ENCODE data around the gene PARP3. TPM values are rescaled to one million over a fixed set of nuclear protein-coding genes. Genes with fewer than 3 reads are reported as not detected.
"Not testable (repeated sequence)": the region's sequence is repeated elsewhere in the genome, so short reads cannot be mapped to it uniquely, and the experiment has no call there.

Gene PARP3
- 15.8 and 18.9 TPM in 2 replicates for total RNA-seq

GRCh38 chr3:51941798-51942602, at the start of gene PARP3, which contains the start of gene RRP9:
TSS of gene PARP3 (plus strand) at chr3:51942363. CDS start at chr3:51943356, 993 bp downstream.
TSS of gene RRP9 (minus strand) at chr3:51941904. CDS start at chr3:51941867, 37 bp downstream.
- Mint-ChIP-seq H3K4me1 (ENCODE audit: low read depth) (peaks cover 22% of the 10 kb centered on the region), H3K27me3 (ENCODE audit: low read depth) (no peaks in the 10 kb centered on the region), H3K4me3 (ENCODE audit: low read depth) (peak within 1 kb of the TSS; percentile 76), H3K9me3 (no peaks in the 10 kb centered on the region), H3K27ac (peak within 1 kb of the TSS; percentile 86), H3K36me3 (ENCODE audit: low read depth) (peaks cover 37% of the 10 kb centered on the region)
- peak; percentile 100 for DNase-seq (ENCODE audit: low spot score)
- intact Hi-C loops (cut with micrococcal nuclease), result loop anchor here (1.0 to 5.0 kb wide), 8 partner anchors 32 to 1375 kb away; partner anchors contain the start of genes ABHD14B, ACY1, C3orf18 and HEMK1

GRCh38 chr3:51894391-51894790, 47.8 kb upstream of the PARP3 start:
- DNase-seq (ENCODE audit: low spot score), result no peak
- Mint-ChIP-seq H3K4me3 (ENCODE audit: low read depth) (no peak overlapping the region), H3K36me3 (ENCODE audit: low read depth) (no peaks in the 10 kb centered on the region), H3K27ac (no peak overlapping the region), H3K4me1 (ENCODE audit: low read depth) (peaks cover 19% of the 10 kb centered on the region), H3K27me3 (ENCODE audit: low read depth) (peaks cover 19% of the 10 kb centered on the region), H3K9me3 (no peaks in the 10 kb centered on the region)
- intact Hi-C loops (cut with micrococcal nuclease), result no loop called here

- Mint-ChIP-seq H3K4me3 (ENCODE audit: low read depth) (no peak overlapping the region), H3K36me3 (ENCODE audit: low read depth) (no peaks in the 10 kb centered on the region), H3K9me3 (no peaks in the 10 kb centered on the region), H3K27me3 (ENCODE audit: low read depth) (peaks cover 21% of the 10 kb centered on the region), H3K4me1 (ENCODE audit: low read depth) (peaks cover 19% of the 10 kb centered on the region), H3K27ac (no peak overlapping the region)
- DNase-seq (ENCODE audit: low spot score), result no peak
- intact Hi-C loops (cut with micrococcal nuclease), result no loop called here
These were observed 47.2 kb upstream of the PARP3 start for GRCh38 chr3:51894939-51895338.

GRCh38 chr3:51896607-51897305, 45.4 kb upstream of the PARP3 start:
- H3K27me3 Mint-ChIP-seq (ENCODE audit: low read depth), result peaks cover 29% of the 10 kb centered on the region
- peaks cover 8% of the 10 kb centered on the region for H3K4me1 Mint-ChIP-seq (ENCODE audit: low read depth)
- no peak overlapping the region for H3K27ac Mint-ChIP-seq
- DNase-seq (ENCODE audit: low spot score), result no peak
- intact Hi-C loops (cut with micrococcal nuclease), result no loop called here
- no peaks in the 10 kb centered on the region for H3K36me3 Mint-ChIP-seq (ENCODE audit: low read depth)
- H3K4me3 Mint-ChIP-seq (ENCODE audit: low read depth), result no peak overlapping the region
- H3K9me3 Mint-ChIP-seq, result no peaks in the 10 kb centered on the region

- Mint-ChIP-seq H3K9me3 (no peaks in the 10 kb centered on the region), H3K27ac (no peak overlapping the region), H3K4me1 (ENCODE audit: low read depth) (peaks cover 2% of the 10 kb centered on the region), H3K27me3 (ENCODE audit: low read depth) (peaks cover 26% of the 10 kb centered on the region), H3K4me3 (ENCODE audit: low read depth) (no peak overlapping the region), H3K36me3 (ENCODE audit: low read depth) (no peaks in the 10 kb centered on the region)
- intact Hi-C loops (cut with micrococcal nuclease), result no loop called here
- no peak for DNase-seq (ENCODE audit: low spot score)
These were observed 44.8 kb upstream of the PARP3 start for GRCh38 chr3:51897391-51897790.

- not testable (repeated sequence) for H3K27ac Mint-ChIP-seq, H3K9me3 Mint-ChIP-seq
These were observed 42.1 kb upstream of the PARP3 start for GRCh38 chr3:51900043-51900442.

GRCh38 chr3:51902361-51902760, 39.8 kb upstream of the PARP3 start:
- DNase-seq (ENCODE audit: low spot score); intact Hi-C loops (cut with micrococcal nuclease); H3K4me3 Mint-ChIP-seq (ENCODE audit: low read depth); H3K36me3 Mint-ChIP-seq (ENCODE audit: low read depth); H3K4me1 Mint-ChIP-seq (ENCODE audit: low read depth); H3K27ac Mint-ChIP-seq: not testable (repeated sequence)
- peaks cover 12% of the 10 kb centered on the region for H3K9me3 Mint-ChIP-seq
- H3K27me3 Mint-ChIP-seq (ENCODE audit: low read depth), result peaks cover 23% of the 10 kb centered on the region

More at GRCh38 chr3:51900043-51900442, 42.1 kb upstream of the PARP3 start:
- H3K36me3 Mint-ChIP-seq (ENCODE audit: low read depth); H3K4me3 Mint-ChIP-seq (ENCODE audit: low read depth); intact Hi-C loops (cut with micrococcal nuclease); DNase-seq (ENCODE audit: low spot score); H3K4me1 Mint-ChIP-seq (ENCODE audit: low read depth): not testable (repeated sequence)
- H3K27me3 Mint-ChIP-seq (ENCODE audit: low read depth), result peaks cover 25% of the 10 kb centered on the region

GRCh38 chr3:51904034-51904823, 37.9 kb upstream of the PARP3 start:
- H3K27me3 Mint-ChIP-seq (ENCODE audit: low read depth), result peaks cover 14% of the 10 kb centered on the region
- no peaks in the 10 kb centered on the region for H3K4me1 Mint-ChIP-seq (ENCODE audit: low read depth)
- DNase-seq (ENCODE audit: low spot score), result no peak
- no peak overlapping the region for H3K4me3 Mint-ChIP-seq (ENCODE audit: low read depth)
- no peaks in the 10 kb centered on the region for H3K36me3 Mint-ChIP-seq (ENCODE audit: low read depth)
- H3K9me3 Mint-ChIP-seq, result peaks cover 18% of the 10 kb centered on the region
- intact Hi-C loops (cut with micrococcal nuclease), result no loop called here
- H3K27ac Mint-ChIP-seq, result no peak overlapping the region

- Mint-ChIP-seq H3K9me3 (peaks cover 19% of the 10 kb centered on the region), H3K4me3 (ENCODE audit: low read depth) (no peak overlapping the region), H3K36me3 (ENCODE audit: low read depth) (no peaks in the 10 kb centered on the region), H3K27me3 (ENCODE audit: low read depth) (no peaks in the 10 kb centered on the region), H3K27ac (no peak overlapping the region), H3K4me1 (ENCODE audit: low read depth) (no peaks in the 10 kb centered on the region)
- no peak for DNase-seq (ENCODE audit: low spot score)
- intact Hi-C loops (cut with micrococcal nuclease), result no loop called here
These were observed 34.1 kb upstream of the PARP3 start for GRCh38 chr3:51908026-51908425.

GRCh38 chr3:51916418-51916817, 25.7 kb upstream of the PARP3 start:
- intact Hi-C loops (cut with micrococcal nuclease), result no loop called here
- DNase-seq (ENCODE audit: low spot score), result no peak
- no peaks in the 10 kb centered on the region for H3K4me1 Mint-ChIP-seq (ENCODE audit: low read depth)
- no peaks in the 10 kb centered on the region for H3K36me3 Mint-ChIP-seq (ENCODE audit: low read depth)
- H3K27me3 Mint-ChIP-seq (ENCODE audit: low read depth), result peaks cover 18% of the 10 kb centered on the region
- H3K4me3 Mint-ChIP-seq (ENCODE audit: low read depth), result no peak overlapping the region
- H3K27ac Mint-ChIP-seq, result no peak overlapping the region
- H3K9me3 Mint-ChIP-seq, result no peaks in the 10 kb centered on the region

GRCh38 chr3:51921081-51921578, 21.0 kb upstream of the PARP3 start:
- intact Hi-C loops (cut with micrococcal nuclease), result no loop called here
- Mint-ChIP-seq H3K36me3 (ENCODE audit: low read depth) (no peaks in the 10 kb centered on the region), H3K4me1 (ENCODE audit: low read depth) (no peaks in the 10 kb centered on the region), H3K4me3 (ENCODE audit: low read depth) (no peak overlapping the region), H3K27me3 (ENCODE audit: low read depth) (peaks cover 19% of the 10 kb centered on the region), H3K27ac (no peak overlapping the region), H3K9me3 (no peaks in the 10 kb centered on the region)
- no peak for DNase-seq (ENCODE audit: low spot score)

All from activated T-helper 2 cell treated with anti-CD3 and anti-CD28 coated beads, Interferon-gamma antibody, Interleukin-2, Interleukin-4, amounts not matched to agents 10 μg/mL and 5 μg/mL and 100 μg/mL, durations not matched to agents 14 hours and 24 hours and 36 hours (primary cell).